ENCODE data around the gene FHIT.

FHIT gene

GRCh38 chr3:61162965-61163364 lies 88.3 kb downstream of the FHIT start:
- no peak for DNase-seq

- DNase-seq = no peak
Measured at GRCh38 chr3:61158667-61159066, 92.6 kb downstream of the FHIT start.

DNA sequence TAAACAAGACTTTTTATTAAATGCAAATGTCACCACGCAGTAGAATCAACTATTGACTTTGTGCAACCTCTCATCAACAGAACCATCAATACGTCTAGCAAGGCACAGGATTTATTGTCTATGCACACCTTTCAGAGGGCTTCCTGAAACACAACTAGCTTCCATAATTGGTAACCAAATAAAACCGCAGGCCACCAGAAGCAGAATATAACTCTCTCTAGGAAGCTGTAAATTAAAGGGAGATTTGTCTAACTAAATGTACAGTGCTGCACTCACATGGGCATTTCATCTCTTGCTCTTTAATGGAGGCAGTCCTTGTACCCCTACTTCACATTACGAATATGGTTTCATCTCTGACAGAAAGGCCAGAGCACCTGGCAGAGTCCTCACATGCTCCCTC lies 93.0 kb downstream of the FHIT start:
- no peak for DNase-seq

GRCh38 chr3:61157414-61157813 lies 93.8 kb downstream of the FHIT start:
- DNase-seq = no peak

DNA sequence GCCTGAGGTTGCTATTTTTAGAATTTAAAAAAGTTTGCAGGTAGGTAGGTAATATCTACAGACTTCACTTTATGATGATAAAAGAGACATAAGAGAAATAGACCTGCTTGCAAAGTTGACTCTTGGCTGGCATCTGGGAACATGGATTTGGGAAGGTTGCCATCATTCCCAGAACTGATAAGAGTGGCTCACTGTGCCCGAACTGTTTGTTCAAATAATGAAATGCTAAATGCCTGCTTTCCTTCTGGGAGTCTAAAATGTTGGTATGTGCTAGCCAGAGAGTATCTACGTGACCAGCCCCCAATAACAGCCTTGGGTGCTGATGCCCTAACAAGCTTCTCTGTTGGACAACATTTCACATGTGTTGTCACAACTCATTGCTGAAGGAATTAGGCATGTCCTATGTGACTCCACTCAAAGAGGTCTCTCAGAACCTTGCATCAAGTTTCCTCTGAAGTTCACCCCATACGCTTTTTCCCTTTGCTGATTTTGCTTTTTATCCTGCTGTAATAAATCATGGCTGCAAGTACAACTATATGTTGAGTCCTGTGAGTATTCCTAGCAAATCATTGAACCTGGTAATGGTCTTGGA lies 95.5 kb downstream of the FHIT start:
- no peak for DNase-seq

DNA sequence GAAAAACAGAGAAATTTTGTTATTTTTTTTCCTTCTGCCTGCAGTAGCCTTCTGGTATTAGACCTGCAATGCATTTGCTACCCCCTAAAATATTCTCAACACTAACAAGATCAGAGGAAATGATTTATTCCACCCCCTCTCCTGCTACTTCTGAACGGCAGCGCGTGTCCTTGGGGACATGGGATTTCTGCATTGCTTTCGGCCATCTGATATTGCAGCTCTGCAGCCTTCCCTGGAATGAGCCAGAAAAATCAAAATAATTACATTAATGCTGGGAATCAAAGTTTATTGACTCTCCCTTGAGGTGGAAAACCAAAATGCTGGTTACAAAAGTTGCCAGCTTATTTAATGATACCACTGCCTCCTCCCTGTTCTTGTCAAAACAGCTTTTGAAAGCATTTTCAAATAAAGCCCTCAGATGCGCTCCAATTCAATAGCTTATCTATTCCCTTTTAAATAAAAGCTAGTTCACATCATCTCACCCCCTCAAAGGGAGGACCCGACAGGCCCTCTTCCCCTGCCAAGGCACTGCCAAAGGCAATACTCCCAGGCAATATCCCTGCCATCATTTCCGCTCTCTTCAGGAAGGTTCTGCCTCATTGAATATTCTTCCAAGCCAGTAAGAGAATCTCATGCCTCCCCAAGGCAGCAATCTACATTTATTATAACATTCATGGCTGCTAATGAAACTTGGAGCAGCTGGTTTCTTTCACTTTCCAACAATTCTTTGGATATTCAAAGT lies 96.6 kb downstream of the FHIT start:
- DNase-seq = no peak

DNA sequence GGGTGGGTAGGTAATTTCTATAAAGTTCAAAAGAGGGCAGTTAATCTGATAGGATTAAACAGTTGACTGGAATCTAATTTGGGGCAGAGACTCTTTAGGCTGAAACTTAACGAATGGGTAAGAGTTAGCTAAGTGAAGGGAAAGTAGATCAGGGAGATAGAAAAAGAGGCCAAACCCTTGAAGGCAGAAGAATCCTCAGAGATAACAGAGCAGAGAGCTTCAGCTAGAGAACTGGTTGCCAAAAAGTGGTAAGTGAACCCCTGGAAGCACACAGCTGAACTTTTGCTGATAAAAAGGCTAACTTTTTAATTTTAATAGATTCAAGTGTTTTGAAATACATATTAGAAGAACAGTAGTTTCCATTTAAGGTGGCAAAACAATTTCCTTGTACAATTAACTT lies 99.2 kb downstream of the FHIT start:
- no peak for DNase-seq

GRCh38 chr3:61149236-61149635 lies 102.0 kb downstream of the FHIT start:
- DNase-seq = no peak

DNA sequence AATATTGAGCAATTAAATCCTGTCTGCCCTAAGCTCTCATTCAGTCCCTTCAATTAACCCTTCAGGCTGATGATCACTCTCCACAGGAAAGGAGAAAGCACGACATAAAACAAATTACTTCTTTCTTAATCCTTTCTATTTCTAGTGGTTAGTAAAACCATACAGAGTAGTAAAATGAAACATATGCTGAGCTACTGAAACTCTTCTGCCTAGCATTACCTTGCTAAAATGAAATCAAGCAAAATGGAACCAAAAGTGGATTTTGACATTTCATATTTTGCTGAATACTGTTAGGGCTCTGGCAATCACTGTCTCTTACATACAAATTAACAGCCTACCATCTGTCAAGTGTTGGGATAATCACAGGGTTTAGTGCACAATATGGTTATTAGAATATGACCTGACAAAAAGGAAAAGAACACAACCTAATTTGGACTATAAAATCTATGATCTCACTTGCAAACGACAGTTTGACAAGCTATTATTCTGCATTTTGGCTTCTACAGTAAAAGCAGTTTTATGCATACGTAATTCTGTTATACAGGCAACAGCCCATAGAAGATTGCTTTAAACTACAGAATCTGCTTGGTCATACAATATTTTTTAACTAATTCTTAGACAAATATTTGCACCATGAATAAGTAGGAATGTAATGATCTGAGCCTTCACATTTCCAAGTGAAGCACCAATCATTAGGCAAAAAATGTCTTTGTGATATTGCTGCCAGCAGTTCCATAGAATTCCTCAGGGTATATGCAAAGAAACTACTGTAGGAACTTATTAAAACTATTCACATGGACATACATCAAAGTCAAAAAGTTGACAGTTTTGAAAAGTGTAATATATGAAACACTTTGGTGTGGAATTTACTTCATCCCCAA lies 105.0 kb downstream of the FHIT start:
- no peak for DNase-seq

GRCh38 chr3:61141697-61142096 lies 109.6 kb downstream of the FHIT start:
- DNase-seq = no peak

DNA sequence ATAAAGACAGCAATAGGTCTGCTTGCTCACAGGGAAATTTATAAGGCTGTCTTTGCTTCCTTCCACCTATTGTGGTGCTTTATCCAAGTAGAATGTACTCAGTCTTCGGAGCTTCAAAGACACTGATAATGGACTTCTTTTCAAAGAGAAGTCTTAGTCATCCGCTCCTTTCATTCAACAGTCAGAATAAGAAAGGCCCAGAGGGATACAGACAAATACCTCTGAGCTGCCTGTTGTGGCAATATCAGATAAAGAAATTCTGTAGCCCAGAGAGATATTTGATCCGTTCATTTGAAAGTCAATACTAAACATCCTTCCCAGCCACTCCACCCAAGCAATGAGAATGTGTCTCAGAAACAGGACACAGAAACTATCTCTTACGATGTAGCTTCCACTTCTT lies 110.0 kb downstream of the FHIT start:
- DNase-seq = no peak

GRCh38 chr3:61139686-61140085 lies 111.6 kb downstream of the FHIT start:
- DNase-seq = no peak

- DNase-seq = no peak
Measured at GRCh38 chr3:61138401-61138800, 112.9 kb downstream of the FHIT start.

DNA sequence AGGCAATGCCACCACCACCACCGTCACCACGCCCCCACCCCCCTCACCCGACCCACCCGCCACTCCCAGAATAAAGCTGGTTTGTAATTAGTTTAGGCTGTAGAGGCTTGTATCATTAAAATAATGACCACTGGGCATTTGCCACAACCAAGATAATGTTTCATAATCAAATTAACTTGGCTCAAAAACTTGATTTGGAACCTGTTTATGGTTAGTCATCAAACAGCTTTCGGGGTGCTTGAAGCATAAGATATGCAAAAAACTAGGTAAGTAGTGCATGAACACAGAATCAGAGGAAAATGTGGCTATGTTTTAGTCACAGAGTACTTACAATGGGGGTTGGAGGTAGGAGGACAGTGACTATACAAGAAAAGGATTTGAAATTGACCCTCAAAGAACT lies 115.1 kb downstream of the FHIT start:
- no peak for DNase-seq

GRCh38 chr3:61134532-61134931 lies 116.7 kb downstream of the FHIT start:
- DNase-seq = no peak

- no peak for DNase-seq
Measured at GRCh38 chr3:61132062-61132461, 119.2 kb downstream of the FHIT start.

DNA sequence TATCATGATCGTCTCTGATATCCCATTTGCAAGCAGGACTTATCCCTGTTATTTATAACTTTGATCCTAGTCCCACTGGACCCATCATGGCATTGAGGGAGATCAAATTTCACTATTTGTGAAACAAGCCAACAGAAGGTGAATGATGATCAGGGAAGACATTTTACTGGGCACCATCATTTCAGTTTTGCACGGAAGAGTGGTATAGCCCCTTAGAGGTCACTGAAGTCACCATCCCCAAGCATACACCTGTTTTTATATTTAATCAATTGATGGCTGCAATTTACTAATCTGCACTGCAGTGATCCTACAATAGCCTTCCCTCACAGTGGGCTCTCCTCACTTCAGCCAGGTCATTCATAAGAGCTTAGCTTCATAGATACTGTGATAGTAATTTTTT lies 132.4 kb downstream of the FHIT start:
- DNase-seq = no peak

GRCh38 chr3:61117045-61117898 lies 134.0 kb downstream of the FHIT start:
- DNase-seq = no peak

- no peak for DNase-seq
Measured at GRCh38 chr3:61114316-61114953, 136.8 kb downstream of the FHIT start.

DNA sequence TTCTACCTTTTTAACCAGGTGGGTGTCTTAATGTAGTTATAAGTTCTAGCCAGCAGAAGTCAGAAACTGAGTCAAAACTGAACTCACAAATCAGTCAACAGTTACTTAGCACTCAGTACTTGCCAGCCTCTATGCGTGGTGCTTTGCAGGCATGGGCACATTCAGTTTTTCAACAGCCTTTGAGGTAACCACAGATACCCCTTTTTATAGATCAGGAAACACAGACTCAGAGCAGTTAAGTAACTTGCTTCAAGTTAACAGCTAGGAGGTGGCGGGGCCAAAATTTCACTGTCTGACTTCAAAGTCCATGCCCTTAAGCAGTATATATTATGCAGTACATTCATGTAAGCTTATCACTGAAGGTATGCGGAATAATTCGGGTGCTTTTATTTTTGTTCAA lies 139.4 kb downstream of the FHIT start:
- no peak for DNase-seq

DNA sequence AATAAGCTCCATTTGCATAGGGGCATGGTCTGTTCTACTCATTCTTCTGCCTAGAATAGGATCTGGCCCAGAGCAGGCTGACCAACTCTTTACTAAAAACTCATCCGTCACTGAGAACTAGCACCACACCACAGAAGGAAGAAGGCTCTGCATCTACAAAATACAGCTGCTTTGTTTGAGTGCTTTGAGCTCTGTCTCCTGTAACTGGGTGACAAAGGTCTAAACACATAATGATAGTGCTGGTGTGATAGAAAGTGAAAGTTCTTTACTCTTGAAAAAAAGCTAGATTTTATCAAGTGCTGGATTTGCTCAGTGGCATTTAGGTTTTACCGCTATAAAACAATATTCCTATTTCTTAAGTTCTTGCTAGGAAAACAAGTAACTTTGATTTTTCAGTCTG lies 140.7 kb downstream of the FHIT start:
- no peak for DNase-seq

DNA sequence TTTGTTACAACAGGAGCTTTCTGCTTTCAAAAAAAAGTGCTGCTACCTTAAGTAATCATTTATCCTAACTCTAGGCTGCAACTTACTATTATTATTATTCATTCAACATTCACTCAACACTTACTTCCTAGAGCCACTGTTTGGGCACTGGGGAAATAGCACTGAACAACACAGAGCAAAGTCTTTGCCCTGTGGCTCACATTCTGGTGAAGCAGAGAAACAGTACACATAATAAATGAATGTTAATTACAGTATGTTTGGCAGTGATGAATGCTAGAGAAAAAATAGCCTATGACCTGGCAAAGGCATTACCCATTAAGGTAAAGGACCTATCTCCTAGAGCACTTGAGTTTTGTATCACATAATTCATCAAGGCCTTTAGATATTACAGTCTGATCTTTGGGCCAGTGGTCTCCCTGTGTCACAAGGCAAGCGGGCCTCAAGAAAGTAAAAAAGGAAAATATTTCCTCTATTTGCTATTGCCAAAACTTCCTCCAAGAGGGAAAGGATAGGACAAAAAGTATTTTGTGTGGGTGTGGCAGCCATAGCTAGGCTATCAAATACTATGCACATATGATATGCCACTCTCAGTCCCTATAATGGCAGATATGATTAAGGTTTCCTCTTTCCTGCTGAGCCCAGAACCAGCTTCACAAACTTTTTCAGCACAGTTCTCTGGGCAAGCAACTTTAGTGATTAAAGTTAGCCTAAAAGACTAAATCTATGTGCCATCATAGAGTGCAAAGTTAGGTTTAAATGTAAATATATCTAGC lies 142.8 kb downstream of the FHIT start:
- no peak for DNase-seq

Data from activated CD4-positive, alpha-beta T cell treated with anti-CD3 and anti-CD28 coated beads for 4 hours (primary cell).